Activated T-helper 2 cell treated with anti-CD3 and anti-CD28 coated beads, Interferon-gamma antibody, Interleukin-2, Interleukin-4, amounts not matched to agents 10 μg/mL and 5 μg/mL and 100 μg/mL, durations not matched to agents 14 hours and 24 hours and 36 hours (primary cell): ENCODE results near the gene CWF19L1. TPM values are rescaled to one million over a fixed set of nuclear protein-coding genes. Genes with fewer than 3 reads are reported as not detected.

Experiments
- DNase-seq: peaks from one replicate; pipeline ENCODE4 v3.0.0; 2021; ENCODE audit warnings: low spot score
- H3K27ac Mint-ChIP-seq: one replicate; pipeline ENCODE4 v1.8.0; 2021; ENCODE audit warnings: mixed read lengths
- H3K27me3 Mint-ChIP-seq: one replicate; pipeline ENCODE4 v1.8.0; 2021; ENCODE audit warnings: low read depth, mixed read lengths
- H3K36me3 Mint-ChIP-seq: one replicate; pipeline ENCODE4 v1.8.0; 2021; ENCODE audit warnings: low read depth, mixed read lengths
- H3K4me1 Mint-ChIP-seq: one replicate; pipeline ENCODE4 v1.8.0; 2021; ENCODE audit warnings: low read depth, mixed read lengths
- H3K4me3 Mint-ChIP-seq: one replicate; pipeline ENCODE4 v1.8.0; 2021; ENCODE audit warnings: low read depth, mild to moderate bottlenecking, moderate library complexity, mixed read lengths
- H3K9me3 Mint-ChIP-seq: one replicate; pipeline ENCODE4 v1.8.0; 2021; ENCODE audit warnings: mixed read lengths
- intact Hi-C: fragments of 100-400 bp; cut with micrococcal nuclease; formaldehyde crosslinking; loops from one replicate; pipeline ENCODE4 v1.15.1; 2023
- total RNA-seq: library from RNA; stranded (reverse); gene quantifications from 2 replicates; pipeline ENCODE4 v1.2.3, GENCODE V29; 2022

The CWF19L1 gene
- total RNA-seq, 1 donor from 2014 or later: 41.4 TPM

- peaks cover 55% of the 10 kb centered on the region for H3K36me3 Mint-ChIP-seq
- no peak overlapping the region for H3K27ac Mint-ChIP-seq
- no peaks in the 10 kb centered on the region for H3K27me3 Mint-ChIP-seq
- H3K9me3 Mint-ChIP-seq: no peaks in the 10 kb centered on the region
- no peak overlapping the region for H3K4me3 Mint-ChIP-seq
- peaks cover 7% of the 10 kb centered on the region for H3K4me1 Mint-ChIP-seq
- intact Hi-C loops: no loop called here
- no peak for DNase-seq
Observed at GRCh38 chr10:100238429-100238828, 29.0 kb downstream of the CWF19L1 start.

GRCh38 chr10:100232101-100232500, 35.3 kb downstream of the CWF19L1 start:
- DNase-seq: no peak
- Mint-ChIP-seq H3K4me1 (peaks cover 15% of the 10 kb centered on the region), H3K4me3 (no peak overlapping the region), H3K9me3 (no peaks in the 10 kb centered on the region), H3K36me3 (peaks cover 31% of the 10 kb centered on the region), H3K27ac (no peak overlapping the region), H3K27me3 (no peaks in the 10 kb centered on the region)
- intact Hi-C loops: no loop called here

- Mint-ChIP-seq H3K27me3 (no peaks in the 10 kb centered on the region), H3K9me3 (no peaks in the 10 kb centered on the region), H3K27ac (peak overlapping the region; percentile 84), H3K36me3 (peaks cover 32% of the 10 kb centered on the region), H3K4me3 (peak overlapping the region; percentile 91), H3K4me1 (peaks cover 23% of the 10 kb centered on the region)
- intact Hi-C loops: loop anchor here (2.0 kb wide), 1 partner anchor 57 kb away; the partner anchor contains the start of gene BLOC1S2
- no peak for DNase-seq
Observed at GRCh38 chr10:100229819-100230422, 37.5 kb downstream of the CWF19L1 start.

- Mint-ChIP-seq H3K4me1 (peaks cover 16% of the 10 kb centered on the region), H3K27me3 (no peaks in the 10 kb centered on the region), H3K9me3 (no peaks in the 10 kb centered on the region), H3K27ac (no peak overlapping the region), H3K36me3 (peaks cover 59% of the 10 kb centered on the region), H3K4me3 (no peak overlapping the region)
- intact Hi-C loops: no loop called here
- DNase-seq: no peak
Observed at GRCh38 chr10:100223879-100224278, 43.6 kb downstream of the CWF19L1 start.

- peaks cover 9% of the 10 kb centered on the region for H3K4me1 Mint-ChIP-seq
- no peak overlapping the region for H3K27ac Mint-ChIP-seq
- no peak for DNase-seq
- peaks cover 63% of the 10 kb centered on the region for H3K36me3 Mint-ChIP-seq
- intact Hi-C loops: no loop called here
- no peaks in the 10 kb centered on the region for H3K27me3 Mint-ChIP-seq
- no peaks in the 10 kb centered on the region for H3K9me3 Mint-ChIP-seq
- H3K4me3 Mint-ChIP-seq: no peak overlapping the region
Observed at GRCh38 chr10:100222529-100222928, 44.9 kb downstream of the CWF19L1 start.

GRCh38 chr10:100216006-100216405, 51.4 kb downstream of the CWF19L1 start:
- Mint-ChIP-seq H3K36me3 (peaks cover 72% of the 10 kb centered on the region), H3K4me1 (no peaks in the 10 kb centered on the region), H3K9me3 (no peaks in the 10 kb centered on the region), H3K27ac (no peak overlapping the region), H3K4me3 (no peak overlapping the region), H3K27me3 (no peaks in the 10 kb centered on the region)
- DNase-seq: no peak
- intact Hi-C loops: no loop called here

- no peak overlapping the region for H3K27ac Mint-ChIP-seq
- no peaks in the 10 kb centered on the region for H3K9me3 Mint-ChIP-seq
- H3K4me1 Mint-ChIP-seq: peaks cover 14% of the 10 kb centered on the region
- no peaks in the 10 kb centered on the region for H3K27me3 Mint-ChIP-seq
- intact Hi-C loops: no loop called here
- H3K36me3 Mint-ChIP-seq: peaks cover 62% of the 10 kb centered on the region
- H3K4me3 Mint-ChIP-seq: no peak overlapping the region
- DNase-seq: no peak
Observed at GRCh38 chr10:100209303-100209702, 58.1 kb downstream of the CWF19L1 start.

GRCh38 chr10:100208276-100208675, 59.2 kb downstream of the CWF19L1 start:
- H3K36me3 Mint-ChIP-seq: peaks cover 61% of the 10 kb centered on the region
- H3K9me3 Mint-ChIP-seq: no peaks in the 10 kb centered on the region
- no peak for DNase-seq
- intact Hi-C loops: no loop called here
- no peaks in the 10 kb centered on the region for H3K27me3 Mint-ChIP-seq
- H3K4me3 Mint-ChIP-seq: no peak overlapping the region
- H3K27ac Mint-ChIP-seq: no peak overlapping the region
- H3K4me1 Mint-ChIP-seq: peaks cover 16% of the 10 kb centered on the region

- H3K27me3 Mint-ChIP-seq: no peaks in the 10 kb centered on the region
- H3K4me1 Mint-ChIP-seq: peaks cover 16% of the 10 kb centered on the region
- intact Hi-C loops: no loop called here
- H3K4me3 Mint-ChIP-seq: no peak overlapping the region
- peaks cover 75% of the 10 kb centered on the region for H3K36me3 Mint-ChIP-seq
- H3K27ac Mint-ChIP-seq: peak overlapping the region; percentile 35
- H3K9me3 Mint-ChIP-seq: no peaks in the 10 kb centered on the region
- no peak for DNase-seq
Observed at GRCh38 chr10:100204370-100204769, 63.1 kb downstream of the CWF19L1 start.

GRCh38 chr10:100201549-100201948, 65.9 kb downstream of the CWF19L1 start:
- Mint-ChIP-seq H3K27ac (no peak overlapping the region), H3K36me3 (peaks cover 80% of the 10 kb centered on the region), H3K4me1 (peaks cover 16% of the 10 kb centered on the region), H3K27me3 (no peaks in the 10 kb centered on the region), H3K9me3 (no peaks in the 10 kb centered on the region), H3K4me3 (no peak overlapping the region)
- intact Hi-C loops: no loop called here
- no peak for DNase-seq

GRCh38 chr10:100194711-100195110, 72.7 kb downstream of the CWF19L1 start:
- DNase-seq: no peak
- H3K9me3 Mint-ChIP-seq: no peaks in the 10 kb centered on the region
- peaks cover 9% of the 10 kb centered on the region for H3K4me1 Mint-ChIP-seq
- no peak overlapping the region for H3K4me3 Mint-ChIP-seq
- no peak overlapping the region for H3K27ac Mint-ChIP-seq
- intact Hi-C loops: no loop called here
- no peaks in the 10 kb centered on the region for H3K27me3 Mint-ChIP-seq
- H3K36me3 Mint-ChIP-seq: peaks cover 65% of the 10 kb centered on the region

- Mint-ChIP-seq H3K27ac (no peak overlapping the region), H3K36me3 (peaks cover 69% of the 10 kb centered on the region), H3K27me3 (no peaks in the 10 kb centered on the region), H3K4me1 (peaks cover 23% of the 10 kb centered on the region), H3K9me3 (no peaks in the 10 kb centered on the region), H3K4me3 (no peak overlapping the region)
- no peak for DNase-seq
- intact Hi-C loops: no loop called here
Observed at GRCh38 chr10:100192350-100192749, 75.1 kb downstream of the CWF19L1 start.

- intact Hi-C loops: loop anchor here (1.0 to 5.0 kb wide), 6 partner anchors 18 to 349 kb away; partner anchors contain the start of genes BLOC1S2 and HIF1AN
- peak overlapping the region; percentile 94 for H3K27ac Mint-ChIP-seq
- H3K4me3 Mint-ChIP-seq: peak overlapping the region; percentile 99
- H3K36me3 Mint-ChIP-seq: peaks cover 64% of the 10 kb centered on the region
- H3K27me3 Mint-ChIP-seq: no peaks in the 10 kb centered on the region
- H3K9me3 Mint-ChIP-seq: no peaks in the 10 kb centered on the region
- DNase-seq: no peak
- peaks cover 61% of the 10 kb centered on the region for H3K4me1 Mint-ChIP-seq
Observed at GRCh38 chr10:100186253-100187212, 80.9 kb downstream of the CWF19L1 start.
